Stimulated activated CD8-positive, alpha-beta memory T cell treated with anti-CD3 and anti-CD28 coated beads, Interleukin-15, amount 100 ng/mL, for 24 hours (primary cell): ENCODE measurements around the gene SNAP25.

ENCODE experiments used
- DNase-seq: peaks from one replicate; pipeline ENCODE4 v3.0.0-alpha.2; 2020; ENCODE audit warnings: low read depth

Gene SNAP25

DNA sequence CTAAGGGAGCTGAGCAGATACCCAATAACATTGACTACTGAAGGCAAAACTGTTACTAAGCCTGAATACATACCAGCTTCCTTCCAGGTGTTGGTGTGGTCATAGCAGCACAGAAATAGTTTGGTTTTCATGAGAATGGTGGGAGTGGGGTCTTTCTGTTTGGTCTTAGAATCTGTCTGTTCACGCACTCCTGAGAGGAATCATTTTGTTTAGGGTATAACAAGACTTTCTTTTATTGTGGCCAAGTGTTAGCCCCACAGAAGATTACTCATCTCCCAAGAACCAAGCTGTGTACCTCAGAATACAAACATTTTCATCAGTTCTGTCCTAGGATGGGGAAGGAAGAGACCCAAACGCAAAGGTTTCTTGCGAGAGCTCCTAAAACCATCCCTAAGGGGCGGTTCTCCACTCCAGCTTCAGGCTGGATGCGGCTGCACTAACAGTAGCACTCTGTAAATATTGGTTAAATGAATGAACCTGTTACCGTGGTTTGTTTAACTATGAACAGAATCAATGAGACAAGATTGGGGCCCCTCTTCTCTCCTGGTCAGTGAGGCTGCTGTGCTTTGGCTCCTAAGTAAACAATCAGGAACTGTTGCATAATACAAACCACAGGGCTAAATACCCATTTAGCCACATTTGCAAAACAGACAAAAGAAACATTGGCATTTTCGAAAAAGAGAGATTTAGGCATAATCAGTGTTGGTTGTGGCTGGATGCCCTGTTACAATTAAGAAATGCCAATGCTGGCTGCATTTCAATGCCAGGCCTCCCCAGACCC is 44.9 kb downstream of the SNAP25 start:
- DNase-seq = no peak

DNA sequence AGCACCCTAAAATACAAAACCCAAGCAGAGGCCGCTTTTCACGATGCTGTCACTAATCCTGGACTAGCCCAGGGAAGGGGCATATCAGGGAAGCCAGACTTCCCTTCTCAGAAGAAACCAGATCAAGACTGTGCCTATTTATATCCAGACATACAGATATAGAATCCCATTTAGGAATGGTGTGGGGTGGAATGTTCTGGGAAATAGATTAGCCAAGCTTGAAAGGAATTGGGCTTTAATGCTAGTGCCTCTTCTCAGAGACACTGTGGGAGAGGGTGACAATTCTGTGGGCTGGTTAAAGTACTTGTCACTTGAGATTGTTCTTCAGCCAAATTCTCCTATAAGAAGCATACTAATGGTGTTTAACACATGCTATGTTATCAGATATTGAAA is 45.5 kb downstream of the SNAP25 start:
- DNase-seq = no peak

DNA sequence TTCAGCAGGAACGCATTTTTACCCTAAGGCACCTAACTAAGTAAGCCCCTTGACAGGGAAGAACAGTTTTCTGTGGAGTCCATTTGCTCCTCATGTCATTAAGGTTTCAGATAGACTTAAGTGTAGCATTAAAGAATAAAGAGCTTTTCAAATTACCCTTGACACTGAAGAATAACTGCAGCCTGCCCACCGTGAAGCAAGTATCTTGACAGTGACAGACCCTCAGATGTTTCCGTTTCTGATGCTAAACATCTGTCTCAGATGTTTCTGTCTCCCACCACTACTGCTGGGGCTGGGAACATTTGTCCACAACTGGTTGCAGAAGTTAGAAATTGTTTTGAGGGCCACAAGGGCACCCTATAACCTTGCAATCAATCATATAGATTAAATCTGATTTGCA is 50.0 kb downstream of the SNAP25 start:
- DNase-seq = no peak

DNA sequence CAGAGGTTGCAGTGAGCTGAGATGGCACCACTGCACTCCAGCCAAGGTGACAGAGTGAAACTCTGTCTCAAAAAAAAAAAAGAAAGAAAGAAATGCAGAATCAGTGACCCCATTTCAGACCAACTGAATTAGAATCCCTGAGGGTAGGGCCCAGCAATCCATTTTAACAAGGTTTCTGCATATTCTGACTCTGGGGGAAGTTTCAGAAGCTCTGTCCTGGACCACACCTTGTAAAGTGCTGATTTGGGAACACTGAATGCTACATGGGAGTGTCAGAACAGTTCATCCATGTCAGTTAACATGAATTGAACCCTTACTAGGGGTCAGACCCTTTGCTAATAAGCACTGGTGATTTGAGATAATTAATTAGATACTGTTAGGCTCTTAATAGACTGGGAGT is 52.0 kb downstream of the SNAP25 start:
- no peak for DNase-seq

DNA sequence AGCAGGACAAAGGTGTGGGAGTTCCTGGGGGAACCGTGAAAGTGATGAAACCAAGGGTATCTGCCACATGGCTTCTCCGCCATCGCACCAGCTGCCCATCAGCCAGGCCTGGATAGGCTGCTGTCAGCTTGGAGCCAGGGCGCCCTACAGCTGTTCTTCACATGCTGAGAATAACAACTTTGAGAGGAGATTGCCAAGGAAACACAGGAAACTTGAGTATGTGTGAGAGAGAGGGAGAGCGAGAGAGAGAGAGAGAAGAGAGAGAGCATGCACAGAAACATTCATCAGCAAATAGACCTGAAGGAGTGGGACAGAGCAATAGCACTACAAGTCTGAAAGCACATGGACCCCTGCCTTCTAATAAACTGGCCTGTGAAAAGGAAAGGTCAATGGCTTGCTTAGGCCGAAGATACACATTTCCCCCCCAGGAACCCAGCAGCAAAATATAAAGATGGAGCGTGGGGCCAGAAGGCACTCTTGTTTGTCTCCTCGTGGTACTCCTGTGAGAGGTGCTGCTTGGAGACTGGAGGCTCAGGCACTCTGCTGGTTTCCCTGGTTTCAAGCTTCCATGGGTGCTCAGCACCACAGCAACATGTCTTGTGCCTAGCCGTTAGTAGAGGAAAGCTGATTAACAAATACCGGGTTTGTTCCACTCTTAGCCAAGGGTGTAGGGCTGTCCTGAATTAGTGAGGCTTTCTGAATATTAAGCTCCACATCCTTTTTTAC is 53.0 kb downstream of the SNAP25 start:
- DNase-seq = no peak

DNA sequence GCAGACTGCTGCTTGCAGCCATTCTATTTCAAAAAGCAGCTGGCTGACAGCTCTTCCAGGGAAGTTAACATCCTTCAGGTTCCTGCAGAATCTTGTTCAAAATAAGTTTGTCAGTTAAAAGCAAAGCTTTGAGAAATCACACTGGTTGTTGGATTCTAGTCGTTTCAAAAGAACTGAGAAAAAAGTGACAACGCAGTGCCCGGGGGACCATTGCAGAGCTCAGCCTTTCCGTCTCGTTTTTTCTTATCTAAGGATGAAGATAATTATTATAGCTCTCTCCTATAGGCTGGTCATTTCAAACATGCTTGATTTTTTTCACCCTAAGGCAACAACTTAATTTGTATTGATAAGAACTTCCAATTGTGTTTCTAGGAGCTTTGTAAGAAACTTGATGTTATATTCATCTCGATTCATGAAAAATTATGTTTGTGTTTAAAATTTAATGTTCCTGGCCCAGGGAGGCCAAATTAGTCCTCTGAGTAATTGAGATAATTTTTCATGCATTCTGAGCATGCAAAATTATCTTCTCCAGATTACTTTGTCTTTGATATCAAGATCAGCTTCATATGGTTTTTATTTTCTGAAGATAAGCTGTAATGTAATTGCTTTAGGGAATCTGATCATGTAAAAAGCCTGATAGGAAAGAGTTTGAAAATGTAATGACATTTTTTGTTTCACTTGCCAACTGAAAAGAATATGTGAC is 58.4 kb downstream of the SNAP25 start:
- DNase-seq = no peak

DNA sequence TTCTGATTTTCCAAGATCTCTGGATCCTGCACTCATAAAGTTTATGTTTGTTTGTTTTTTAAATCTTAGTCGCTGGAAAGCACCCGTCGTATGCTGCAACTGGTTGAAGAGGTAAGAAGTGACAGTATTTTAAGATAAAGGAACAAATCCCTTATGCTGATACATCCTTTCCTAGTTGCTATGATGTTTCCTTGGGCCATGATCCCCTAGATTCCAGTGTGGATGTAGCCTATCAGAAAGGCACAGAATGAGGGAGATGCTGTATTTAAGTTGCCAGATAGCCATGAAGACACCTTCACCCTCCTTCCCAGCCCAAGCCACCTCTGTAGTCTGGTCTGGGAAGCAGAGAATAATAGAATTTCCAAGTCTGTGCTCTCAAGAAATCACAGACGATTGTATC is 59.0 kb downstream of the SNAP25 start:
- no peak for DNase-seq

DNA sequence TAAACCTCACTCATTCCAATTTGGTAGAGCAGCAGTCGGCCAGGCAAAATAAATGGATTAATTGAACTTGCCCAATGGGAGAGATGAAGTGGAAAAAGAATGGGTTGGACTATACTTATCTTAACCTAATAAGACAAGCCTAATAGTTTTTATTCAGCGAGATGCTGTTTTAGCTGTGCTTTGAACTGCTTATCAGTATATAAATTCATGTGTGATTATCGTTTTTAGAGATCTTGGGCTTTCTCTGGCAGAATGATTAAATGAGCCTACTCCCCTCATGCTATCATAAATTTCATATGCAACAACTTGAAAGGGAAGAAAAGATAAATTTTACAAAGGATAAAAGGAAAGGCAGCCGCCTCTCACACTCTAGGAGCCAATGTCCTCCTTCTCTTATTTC is 59.8 kb downstream of the SNAP25 start:
- no peak for DNase-seq

DNA sequence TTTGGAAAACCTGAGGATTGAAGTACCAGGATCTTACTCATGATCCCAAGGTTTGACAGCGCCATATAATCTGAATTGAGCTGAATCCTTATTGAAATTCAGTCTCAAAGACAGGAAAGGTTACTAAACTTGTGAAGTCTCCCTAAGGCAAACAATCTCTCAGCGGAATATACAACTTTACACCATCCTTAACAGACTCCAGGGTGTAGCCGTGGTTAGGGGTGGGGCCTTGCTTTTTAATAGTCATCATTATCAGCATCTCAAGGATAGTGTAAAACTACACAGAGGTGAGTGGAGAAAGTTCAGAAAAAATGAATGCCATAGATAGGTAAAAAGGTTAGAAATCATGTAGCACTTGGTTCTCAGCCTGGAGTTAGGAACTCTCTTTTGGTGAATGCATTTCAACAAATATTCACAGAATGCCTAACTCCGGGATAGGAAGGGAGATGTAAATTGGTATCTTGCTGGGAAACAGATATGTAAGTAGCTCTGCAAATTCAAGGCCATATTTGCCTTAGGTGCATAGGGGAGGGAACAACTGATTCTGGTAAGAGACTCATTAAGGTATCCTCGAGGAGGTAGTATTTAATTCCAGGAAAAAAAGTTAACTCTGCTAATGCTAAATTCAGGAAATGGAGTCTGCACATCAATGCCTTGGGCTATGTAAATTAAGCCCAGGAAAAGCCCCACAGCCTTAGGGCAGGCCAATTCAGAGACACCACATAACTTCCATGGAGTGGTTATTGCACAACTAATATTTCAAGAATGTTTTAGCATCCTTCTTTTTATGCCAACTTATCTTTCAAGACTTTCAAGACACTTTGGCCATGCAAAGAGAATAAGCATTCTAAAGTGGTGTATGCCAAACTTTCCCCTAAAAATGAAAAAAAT is 61.6 kb downstream of the SNAP25 start:
- no peak for DNase-seq

DNA sequence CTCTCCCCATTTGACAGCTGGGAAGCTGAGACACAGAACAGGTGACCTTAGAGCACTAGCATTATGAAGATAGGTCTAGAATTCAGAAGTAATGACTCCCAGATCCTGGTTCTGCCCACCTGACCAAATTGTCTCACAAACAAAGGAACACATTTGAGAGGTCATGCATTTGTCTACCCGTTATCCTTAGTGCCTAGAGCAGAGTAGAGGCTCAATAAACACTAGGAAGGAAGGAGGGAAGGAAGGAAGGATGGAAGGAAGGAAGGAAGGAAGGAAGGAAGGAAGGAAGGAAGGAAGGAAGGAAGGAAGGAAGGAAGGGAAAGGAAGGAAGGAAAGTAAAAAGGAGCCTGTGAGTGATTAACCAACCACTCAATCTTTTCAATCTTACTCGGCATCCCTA is 63.3 kb downstream of the SNAP25 start:
- DNase-seq = no peak

DNA sequence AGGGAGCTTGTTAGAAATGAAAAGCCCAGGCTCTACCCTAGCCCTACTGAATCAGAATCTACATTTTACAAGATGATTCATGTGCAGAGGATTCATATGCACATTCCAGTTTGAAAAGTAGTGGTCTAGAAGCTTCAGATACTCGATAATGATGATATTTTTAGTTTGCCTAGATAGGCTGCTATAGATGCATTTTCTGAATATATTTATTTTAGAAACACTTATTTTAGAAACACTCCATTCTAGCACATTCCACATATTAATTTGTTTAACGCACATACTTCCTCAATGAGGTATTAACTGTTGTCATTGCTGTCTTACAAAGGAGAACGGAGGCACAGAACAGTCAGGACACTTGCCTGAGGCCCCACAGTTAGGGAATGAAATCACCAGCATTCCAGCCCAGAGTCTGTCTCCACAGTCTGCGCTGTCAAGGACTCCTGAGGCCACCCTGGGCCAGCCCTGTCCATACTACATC is 64.4 kb downstream of the SNAP25 start:
- no peak for DNase-seq

DNA sequence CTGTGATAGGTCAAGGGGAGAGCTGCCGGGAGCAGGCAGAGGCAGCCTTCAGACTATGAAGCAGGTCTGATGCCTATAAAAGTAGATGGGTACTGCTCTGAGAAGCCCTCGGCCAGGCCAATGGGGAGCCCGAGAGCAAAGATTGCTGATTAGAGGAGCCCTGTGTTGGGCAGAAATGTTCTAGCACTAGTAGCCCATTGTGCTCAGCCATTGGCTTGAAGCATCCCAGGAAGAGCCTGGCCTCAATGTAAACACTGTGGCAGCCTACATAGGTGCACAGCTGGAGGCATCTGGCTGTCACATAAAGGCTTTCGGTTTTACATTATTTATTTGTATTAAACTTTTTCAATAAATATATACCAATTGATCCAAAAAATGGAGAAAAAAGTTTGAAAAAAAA is 67.7 kb downstream of the SNAP25 start:
- no peak for DNase-seq

DNA sequence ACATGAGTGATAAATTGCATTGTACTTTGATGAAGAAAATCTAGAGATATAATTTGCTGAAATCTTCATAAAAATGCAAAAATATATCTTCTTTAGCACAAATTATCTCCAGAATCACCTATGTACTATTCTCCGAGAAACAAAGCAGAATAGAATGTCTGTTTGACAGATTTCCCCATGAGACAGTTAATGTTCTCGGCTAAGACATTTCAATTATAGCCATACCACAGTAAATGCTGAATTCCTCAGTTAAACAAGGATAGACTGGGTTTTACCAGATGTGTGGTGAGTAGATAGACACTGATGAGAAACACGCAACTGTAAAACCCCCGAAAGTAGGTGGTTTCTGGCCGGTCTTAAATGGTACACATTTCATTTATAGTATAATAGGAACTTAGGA is 69.8 kb downstream of the SNAP25 start:
- DNase-seq = no peak

DNA sequence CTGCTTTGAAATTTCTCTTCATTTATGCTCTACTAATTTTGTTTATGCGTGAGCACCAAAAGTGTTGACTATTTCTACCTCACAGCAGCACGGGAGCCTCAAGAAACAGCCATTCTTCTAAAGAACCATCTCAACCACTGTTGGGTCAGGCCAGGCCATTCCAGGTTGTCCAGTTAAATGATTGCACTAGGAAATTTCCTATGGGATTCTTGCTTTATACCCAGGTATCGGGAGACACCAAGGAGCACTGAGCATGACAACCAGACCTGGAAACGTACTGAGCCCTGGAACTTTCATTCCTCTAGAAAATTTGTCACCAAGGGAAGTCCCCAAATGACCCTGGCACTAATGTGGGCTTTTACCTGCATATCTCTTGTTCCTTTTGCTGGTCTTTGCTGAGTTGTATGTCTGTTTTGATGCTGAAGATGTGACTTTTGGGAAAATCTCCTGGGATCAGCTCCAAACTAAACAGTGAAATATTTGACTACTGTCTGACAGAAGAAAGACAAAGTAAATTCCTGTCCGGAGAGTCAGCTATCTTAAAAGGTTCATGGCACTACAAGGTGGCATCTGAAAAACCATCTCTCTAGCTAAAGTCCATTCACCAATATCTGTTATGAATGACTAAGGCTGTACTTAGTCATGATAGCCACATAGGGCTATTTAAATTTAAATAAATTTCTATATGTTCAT is 70.5 kb downstream of the SNAP25 start:
- DNase-seq = no peak

DNA sequence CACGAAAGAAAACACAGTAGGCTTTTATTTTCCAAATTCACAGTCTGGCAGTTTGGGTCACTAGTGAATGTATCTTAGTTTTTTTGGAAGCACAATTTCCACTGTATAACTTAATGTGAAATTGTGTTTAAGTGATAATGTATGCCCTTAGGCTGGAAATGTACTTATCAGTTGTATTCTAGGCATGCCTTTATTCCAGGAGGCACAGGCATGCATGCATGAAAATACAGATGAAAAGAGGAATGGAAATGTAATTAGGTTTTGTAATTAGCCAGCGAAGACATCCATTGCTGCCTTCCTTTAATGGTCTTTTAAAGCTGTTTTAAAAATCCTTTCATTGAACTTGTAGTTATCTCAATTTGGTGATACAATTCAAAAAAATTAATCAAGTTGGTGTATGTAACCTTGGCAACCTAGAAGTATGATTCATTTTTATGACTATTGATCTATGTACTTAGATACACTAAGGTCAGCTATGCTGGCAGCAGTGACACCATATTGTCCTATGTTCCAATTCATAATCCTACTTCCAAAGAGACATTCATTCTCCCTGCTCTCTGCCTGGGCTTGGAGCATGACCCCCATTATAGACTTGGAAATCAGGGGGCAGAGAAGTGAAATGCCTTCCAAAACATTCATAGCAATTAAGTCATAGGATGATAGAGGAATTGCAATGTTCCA is 73.1 kb downstream of the SNAP25 start:
- no peak for DNase-seq

DNA sequence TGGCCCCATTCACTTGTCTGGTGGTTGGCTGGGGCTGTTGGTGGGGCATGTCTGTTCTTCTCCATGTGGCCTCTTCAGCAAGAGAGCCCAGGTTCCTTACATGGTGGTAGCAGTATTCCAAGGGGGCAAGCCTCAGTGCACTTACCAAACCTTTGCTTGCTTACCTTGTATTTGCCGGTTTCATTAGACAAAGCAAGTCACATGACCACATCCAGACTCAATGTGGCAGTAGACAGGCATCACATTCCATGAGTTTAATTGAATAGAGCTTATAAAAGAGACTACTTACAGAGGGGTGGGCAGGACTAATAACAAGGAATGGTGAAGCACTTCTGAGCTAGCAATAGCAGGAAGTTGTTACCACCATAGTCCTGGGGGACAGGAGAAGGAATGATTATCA is 78.6 kb downstream of the SNAP25 start:
- no peak for DNase-seq

DNA sequence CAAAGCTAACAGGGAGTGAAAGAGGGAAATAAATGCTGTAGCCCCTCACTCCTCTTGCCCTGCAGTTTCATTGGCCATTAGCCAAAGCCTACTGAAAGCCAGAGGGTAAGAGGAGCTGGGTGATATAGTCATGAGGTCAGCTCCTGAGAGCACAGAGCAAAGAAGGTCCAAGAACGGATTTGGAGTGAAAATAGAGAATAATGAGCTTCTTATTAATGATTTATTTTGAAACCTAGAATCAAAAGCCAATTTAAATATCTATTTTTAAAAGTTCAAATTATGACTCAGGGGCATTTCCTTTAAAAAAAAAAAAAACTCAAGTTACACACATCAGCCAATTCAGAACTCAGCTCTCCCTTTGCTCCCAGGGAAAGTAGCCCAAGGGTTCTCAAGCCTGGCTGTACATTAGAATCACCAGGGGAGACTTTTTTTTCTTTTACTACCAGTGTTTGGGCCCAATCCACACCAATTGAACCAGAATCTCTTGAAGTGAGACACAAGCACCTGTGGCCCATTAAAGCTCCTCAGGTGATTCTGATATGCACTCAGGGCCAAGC is 79.1 kb downstream of the SNAP25 start:
- no peak for DNase-seq

DNA sequence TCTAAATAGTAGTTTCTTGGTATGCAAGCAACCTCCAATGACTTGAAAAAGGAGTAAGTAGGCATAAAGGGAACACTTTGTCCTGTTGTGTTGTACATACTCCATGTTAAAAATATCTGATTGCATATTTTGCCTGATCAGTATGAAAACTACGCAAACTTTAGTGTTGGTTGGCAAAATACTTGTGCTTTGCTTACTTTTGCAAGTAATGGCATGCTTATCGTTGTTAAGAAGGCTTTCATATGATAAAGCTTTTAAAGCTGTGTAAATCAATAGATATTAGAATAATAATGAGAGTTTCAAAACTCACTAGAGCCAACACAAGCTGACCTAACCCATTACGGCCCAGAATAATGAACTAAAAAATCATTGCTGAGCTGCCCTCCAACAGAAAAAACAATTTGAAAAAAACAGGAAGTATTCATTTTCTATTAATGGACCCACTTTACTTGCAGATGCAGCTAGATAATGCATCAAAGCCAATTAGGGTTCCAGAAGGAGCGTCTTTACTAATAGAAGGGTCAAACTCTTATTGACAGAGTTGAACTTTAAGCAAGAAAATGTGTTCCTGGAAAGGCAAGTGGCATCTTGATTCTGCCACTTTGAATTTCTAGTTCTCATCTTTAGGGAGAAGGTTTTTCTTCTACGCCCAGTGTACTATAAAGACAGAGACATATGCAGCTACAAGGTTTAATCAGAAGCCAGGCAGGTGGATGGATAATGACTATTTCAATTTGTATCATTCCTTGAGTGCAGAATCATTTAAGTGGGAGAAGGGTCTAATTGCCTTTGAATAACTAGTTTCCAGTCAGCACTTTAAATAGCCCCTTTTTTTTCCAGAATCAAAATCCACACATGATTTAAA is 82.2 kb downstream of the SNAP25 start:
- DNase-seq = no peak

DNA sequence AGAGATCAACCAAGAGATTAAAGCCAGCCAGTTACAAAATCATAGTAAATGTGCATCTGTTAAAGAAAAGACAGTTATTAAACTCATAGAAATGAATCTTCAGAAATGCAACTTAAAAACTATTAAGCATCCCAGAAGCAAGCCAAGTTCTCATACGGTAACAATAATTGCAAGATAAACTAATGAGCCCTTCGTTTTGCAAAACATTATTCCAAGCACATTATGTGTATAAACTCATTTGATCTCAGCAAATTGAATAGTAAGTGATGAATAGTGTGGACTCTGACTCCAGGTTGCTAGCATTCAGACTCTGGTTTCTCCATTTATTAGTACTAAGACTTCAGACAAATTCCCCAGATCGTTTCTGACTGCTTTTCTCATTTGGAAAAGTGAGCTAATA is 85.2 kb downstream of the SNAP25 start:
- DNase-seq = no peak
